WTC11 (cell line): ENCODE results near the gene SRXN1.

Experiments
- E2F1 ChIP-seq: sonication (generic); formaldehyde crosslinking; IDR thresholded peaks from 2 replicates; pipeline ENCODE4 v1.8.0; 2022; ENCODE audit warnings: mild to moderate bottlenecking, missing genetic modification reagents
- FOXP1 ChIP-seq: sonication (generic); formaldehyde crosslinking; IDR thresholded peaks from 2 replicates; pipeline ENCODE4 v1.8.0; 2022; ENCODE audit warnings: missing genetic modification reagents, mild to moderate bottlenecking, moderate library complexity, borderline replicate concordance
- HMGA2 ChIP-seq: fragments of 250-450 bp; sonication (Bioruptor Pico); IDR thresholded peaks from 2 replicates; pipeline ENCODE4 v1.4.0; 2021; ENCODE audit warnings: mild to moderate bottlenecking, moderate library complexity
- HMGXB4 ChIP-seq: sonication (generic); formaldehyde crosslinking; IDR thresholded peaks from 2 replicates; pipeline ENCODE4 v1.8.1; 2023; ENCODE audit warnings: mild to moderate bottlenecking, moderate library complexity, missing genetic modification reagents
- TEAD4 ChIP-seq: sonication (generic); formaldehyde crosslinking; IDR thresholded peaks from 2 replicates; pipeline ENCODE4 v1.8.0; 2022; ENCODE audit warnings: mild to moderate bottlenecking, missing genetic modification reagents
- ZNF121 ChIP-seq: sonication (generic); formaldehyde crosslinking; IDR thresholded peaks from 2 replicates; pipeline ENCODE4 v1.8.0; 2023; ENCODE audit warnings: missing genetic modification reagents
- TF ChIP-seq, protein P1 (sequence below): fragments of 200-600 bp; IDR thresholded peaks from 2 replicates; pipeline ENCODE4 v1.8.0; 2022; ENCODE audit warnings: antibody characterized with exemption
- TF ChIP-seq, protein P2 (sequence below): fragments of 250-450 bp; sonication (Bioruptor Pico); IDR thresholded peaks from 2 replicates; pipeline ENCODE4 v2.1.2; 2022; ENCODE audit warnings: mild to moderate bottlenecking, moderate library complexity
- TF ChIP-seq, protein P3 (sequence below): sonication (generic); formaldehyde crosslinking; IDR thresholded peaks from 2 replicates; pipeline ENCODE4 v1.8.1; 2022; ENCODE audit warnings: low read depth, missing genetic modification reagents, borderline replicate concordance

- TF ChIP-seq, protein P1, sequence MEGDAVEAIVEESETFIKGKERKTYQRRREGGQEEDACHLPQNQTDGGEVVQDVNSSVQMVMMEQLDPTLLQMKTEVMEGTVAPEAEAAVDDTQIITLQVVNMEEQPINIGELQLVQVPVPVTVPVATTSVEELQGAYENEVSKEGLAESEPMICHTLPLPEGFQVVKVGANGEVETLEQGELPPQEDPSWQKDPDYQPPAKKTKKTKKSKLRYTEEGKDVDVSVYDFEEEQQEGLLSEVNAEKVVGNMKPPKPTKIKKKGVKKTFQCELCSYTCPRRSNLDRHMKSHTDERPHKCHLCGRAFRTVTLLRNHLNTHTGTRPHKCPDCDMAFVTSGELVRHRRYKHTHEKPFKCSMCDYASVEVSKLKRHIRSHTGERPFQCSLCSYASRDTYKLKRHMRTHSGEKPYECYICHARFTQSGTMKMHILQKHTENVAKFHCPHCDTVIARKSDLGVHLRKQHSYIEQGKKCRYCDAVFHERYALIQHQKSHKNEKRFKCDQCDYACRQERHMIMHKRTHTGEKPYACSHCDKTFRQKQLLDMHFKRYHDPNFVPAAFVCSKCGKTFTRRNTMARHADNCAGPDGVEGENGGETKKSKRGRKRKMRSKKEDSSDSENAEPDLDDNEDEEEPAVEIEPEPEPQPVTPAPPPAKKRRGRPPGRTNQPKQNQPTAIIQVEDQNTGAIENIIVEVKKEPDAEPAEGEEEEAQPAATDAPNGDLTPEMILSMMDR = no peak
- TF ChIP-seq, protein P2, sequence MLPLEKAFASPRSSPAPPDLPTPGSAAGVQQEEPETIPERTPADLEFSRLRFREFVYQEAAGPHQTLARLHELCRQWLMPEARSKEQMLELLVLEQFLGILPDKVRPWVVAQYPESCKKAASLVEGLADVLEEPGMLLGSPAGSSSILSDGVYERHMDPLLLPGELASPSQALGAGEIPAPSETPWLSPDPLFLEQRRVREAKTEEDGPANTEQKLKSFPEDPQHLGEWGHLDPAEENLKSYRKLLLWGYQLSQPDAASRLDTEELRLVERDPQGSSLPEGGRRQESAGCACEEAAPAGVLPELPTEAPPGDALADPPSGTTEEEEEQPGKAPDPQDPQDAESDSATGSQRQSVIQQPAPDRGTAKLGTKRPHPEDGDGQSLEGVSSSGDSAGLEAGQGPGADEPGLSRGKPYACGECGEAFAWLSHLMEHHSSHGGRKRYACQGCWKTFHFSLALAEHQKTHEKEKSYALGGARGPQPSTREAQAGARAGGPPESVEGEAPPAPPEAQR = no peak
- TF ChIP-seq, protein P3, sequence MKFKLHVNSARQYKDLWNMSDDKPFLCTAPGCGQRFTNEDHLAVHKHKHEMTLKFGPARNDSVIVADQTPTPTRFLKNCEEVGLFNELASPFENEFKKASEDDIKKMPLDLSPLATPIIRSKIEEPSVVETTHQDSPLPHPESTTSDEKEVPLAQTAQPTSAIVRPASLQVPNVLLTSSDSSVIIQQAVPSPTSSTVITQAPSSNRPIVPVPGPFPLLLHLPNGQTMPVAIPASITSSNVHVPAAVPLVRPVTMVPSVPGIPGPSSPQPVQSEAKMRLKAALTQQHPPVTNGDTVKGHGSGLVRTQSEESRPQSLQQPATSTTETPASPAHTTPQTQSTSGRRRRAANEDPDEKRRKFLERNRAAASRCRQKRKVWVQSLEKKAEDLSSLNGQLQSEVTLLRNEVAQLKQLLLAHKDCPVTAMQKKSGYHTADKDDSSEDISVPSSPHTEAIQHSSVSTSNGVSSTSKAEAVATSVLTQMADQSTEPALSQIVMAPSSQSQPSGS (CRISPR knock-in tag) = no peak
- no peak for TF ChIP-seq E2F1 (CRISPR knock-in tag)
- no peak for TF ChIP-seq ZNF121 (CRISPR knock-in tag)
- no peak for TF ChIP-seq TEAD4
- no peak for TF ChIP-seq FOXP1 (CRISPR knock-in tag)
- TF ChIP-seq HMGA2 (CRISPR knock-in tag) = no peak
- TF ChIP-seq HMGXB4 = no peak
Observed at GRCh38 chr20:664151-664550, 11.2 kb upstream of the SRXN1 start.
